ENCODE results near the gene ZC3H14.

GRCh38 chr14:88628033-88628432 lies 65.2 kb downstream of the ZC3H14 start:
- no peak for TF ChIP-seq CTCF (IDR thresholded peaks at IDR 0.05)
- no peak for TF ChIP-seq POLR2A (IDR thresholded peaks at IDR 0.05)

Data from Peyer's patch (tissue), 4 donors.